Activated CD8-positive, alpha-beta T cell treated with anti-CD3 and anti-CD28 coated beads for 36 hours (primary cell): ENCODE measurements around the gene COL5A3. TPM values are rescaled to one million over a fixed set of nuclear protein-coding genes. Genes with fewer than 3 reads are reported as not detected.

Experiments
- ATAC-seq: fragments of 200-7000 bp; cut with Tn5 transposase; one replicate; pipeline ENCODE4 v1.10.0; 2021; ENCODE audit warnings: mild to moderate bottlenecking, moderate library complexity
- CTCF ChIA-PET: fragments of 350-600 bp; sonication (Branson Sonifier 250); formaldehyde crosslinking; loops from one replicate; lab custom pipeline; 2021; ENCODE audit warnings: antibody characterized with exemption; lab: Charles Lee
- POLR2A ChIA-PET: fragments of 350-600 bp; sonication (Branson Sonifier 250); formaldehyde crosslinking; loops from one replicate; lab custom pipeline; 2021; ENCODE audit warnings: antibody characterized with exemption; lab: Charles Lee
- DNase-seq: peaks from one replicate; pipeline ENCODE4 v3.0.0-alpha.2; 2020
- H3K27ac Mint-ChIP-seq: one replicate; pipeline ENCODE4 v1.8.0; 2021; ENCODE audit warnings: mild to moderate bottlenecking, mixed read lengths
- H3K27me3 Mint-ChIP-seq: one replicate; pipeline ENCODE4 v1.8.0; 2021; ENCODE audit warnings: mixed read lengths
- H3K36me3 Mint-ChIP-seq: one replicate; pipeline ENCODE4 v1.8.0; 2021; ENCODE audit warnings: low read depth, mixed read lengths
- H3K4me1 Mint-ChIP-seq: one replicate; pipeline ENCODE4 v1.8.0; 2021; ENCODE audit warnings: low read depth, mixed read lengths
- H3K4me3 Mint-ChIP-seq: one replicate; pipeline ENCODE4 v1.8.0; 2021; ENCODE audit warnings: mild to moderate bottlenecking, moderate library complexity, mixed read lengths
- H3K9me3 Mint-ChIP-seq: one replicate; pipeline ENCODE4 v1.8.0; 2021; ENCODE audit warnings: mixed read lengths
- intact Hi-C: fragments of 100-400 bp; cut with micrococcal nuclease; formaldehyde crosslinking; loops from one replicate; pipeline ENCODE4 v1.10.0; 2022
- total RNA-seq, 2 experiments: library from RNA; stranded (reverse); gene quantifications; one replicate each; pipeline ENCODE4 v1.2.3, GENCODE V29; 2021
- TF ChIP-seq, protein P1 (sequence below): fragments of 200-600 bp; IDR thresholded peaks from one replicate; pipeline ENCODE4 v1.8.0; 2022; ENCODE audit warnings: antibody characterized with exemption, mild to moderate bottlenecking

COL5A3 gene
- total RNA-seq, 2 experiments from 2014 or later = 2.7 to 2.8 TPM

DNA sequence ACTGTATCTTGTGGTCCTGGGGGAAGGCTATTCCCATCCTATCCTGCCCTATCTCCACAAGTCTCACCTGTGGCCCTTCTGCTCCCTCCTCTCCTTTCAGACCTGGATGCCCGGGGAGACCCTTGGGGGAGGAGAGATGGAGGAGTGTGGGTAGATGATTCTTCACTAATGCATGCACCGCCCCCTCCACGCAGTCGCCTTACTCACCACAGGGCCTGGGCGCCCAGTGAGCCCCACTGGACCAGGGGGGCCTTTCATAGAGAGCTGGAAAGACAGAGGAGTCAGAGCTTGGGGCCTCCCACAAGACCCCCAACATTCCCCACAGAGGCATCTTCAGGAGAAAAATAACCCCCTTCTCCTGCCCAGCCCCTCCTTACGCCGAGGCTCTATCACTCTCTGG lies 14.3 kb downstream of the COL5A3 start:
- Mint-ChIP-seq H3K4me3 (no peak overlapping the region), H3K36me3 (no peaks in the 10 kb centered on the region), H3K9me3 (no peaks in the 10 kb centered on the region), H3K4me1 (peaks cover 3% of the 10 kb centered on the region), H3K27ac (no peak overlapping the region), H3K27me3 (peaks cover 12% of the 10 kb centered on the region)
- ChIA-PET POLR2A (no interaction called here), CTCF (no interaction called here)
- ATAC-seq (no peak), DNase-seq (no peak)
- intact Hi-C loops = no loop called here
- TF ChIP-seq, protein P1, sequence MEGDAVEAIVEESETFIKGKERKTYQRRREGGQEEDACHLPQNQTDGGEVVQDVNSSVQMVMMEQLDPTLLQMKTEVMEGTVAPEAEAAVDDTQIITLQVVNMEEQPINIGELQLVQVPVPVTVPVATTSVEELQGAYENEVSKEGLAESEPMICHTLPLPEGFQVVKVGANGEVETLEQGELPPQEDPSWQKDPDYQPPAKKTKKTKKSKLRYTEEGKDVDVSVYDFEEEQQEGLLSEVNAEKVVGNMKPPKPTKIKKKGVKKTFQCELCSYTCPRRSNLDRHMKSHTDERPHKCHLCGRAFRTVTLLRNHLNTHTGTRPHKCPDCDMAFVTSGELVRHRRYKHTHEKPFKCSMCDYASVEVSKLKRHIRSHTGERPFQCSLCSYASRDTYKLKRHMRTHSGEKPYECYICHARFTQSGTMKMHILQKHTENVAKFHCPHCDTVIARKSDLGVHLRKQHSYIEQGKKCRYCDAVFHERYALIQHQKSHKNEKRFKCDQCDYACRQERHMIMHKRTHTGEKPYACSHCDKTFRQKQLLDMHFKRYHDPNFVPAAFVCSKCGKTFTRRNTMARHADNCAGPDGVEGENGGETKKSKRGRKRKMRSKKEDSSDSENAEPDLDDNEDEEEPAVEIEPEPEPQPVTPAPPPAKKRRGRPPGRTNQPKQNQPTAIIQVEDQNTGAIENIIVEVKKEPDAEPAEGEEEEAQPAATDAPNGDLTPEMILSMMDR = no peak

DNA sequence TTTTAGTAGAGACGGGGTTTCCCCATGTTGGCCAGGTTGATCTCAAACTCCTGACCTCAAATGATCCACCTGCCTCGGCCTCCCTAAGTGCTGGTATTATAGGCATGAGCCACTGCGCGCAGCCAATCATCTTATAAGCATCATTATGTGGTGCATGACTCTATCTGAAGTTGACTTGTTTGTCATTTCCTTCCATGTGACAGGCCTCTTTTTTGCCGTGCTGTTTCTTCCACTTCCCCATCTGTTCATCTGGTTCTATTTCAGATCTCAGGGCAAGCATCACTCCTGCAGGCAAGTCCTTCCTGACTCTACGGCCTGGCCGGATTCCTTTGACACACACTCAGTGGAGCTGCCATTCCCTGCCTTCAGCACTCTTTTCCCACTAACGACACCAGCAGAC lies 15.2 kb downstream of the COL5A3 start:
- Mint-ChIP-seq H3K36me3 (no peaks in the 10 kb centered on the region), H3K27me3 (peaks cover 8% of the 10 kb centered on the region), H3K4me1 (peaks cover 2% of the 10 kb centered on the region), H3K4me3 (no peak overlapping the region), H3K27ac (no peak overlapping the region), H3K9me3 (no peaks in the 10 kb centered on the region)
- intact Hi-C loops = no loop called here
- ATAC-seq = no peak
- POLR2A ChIA-PET = no interaction called here
- TF ChIP-seq, protein P1 = no peak
- CTCF ChIA-PET = no interaction called here
- DNase-seq = no peak

DNA sequence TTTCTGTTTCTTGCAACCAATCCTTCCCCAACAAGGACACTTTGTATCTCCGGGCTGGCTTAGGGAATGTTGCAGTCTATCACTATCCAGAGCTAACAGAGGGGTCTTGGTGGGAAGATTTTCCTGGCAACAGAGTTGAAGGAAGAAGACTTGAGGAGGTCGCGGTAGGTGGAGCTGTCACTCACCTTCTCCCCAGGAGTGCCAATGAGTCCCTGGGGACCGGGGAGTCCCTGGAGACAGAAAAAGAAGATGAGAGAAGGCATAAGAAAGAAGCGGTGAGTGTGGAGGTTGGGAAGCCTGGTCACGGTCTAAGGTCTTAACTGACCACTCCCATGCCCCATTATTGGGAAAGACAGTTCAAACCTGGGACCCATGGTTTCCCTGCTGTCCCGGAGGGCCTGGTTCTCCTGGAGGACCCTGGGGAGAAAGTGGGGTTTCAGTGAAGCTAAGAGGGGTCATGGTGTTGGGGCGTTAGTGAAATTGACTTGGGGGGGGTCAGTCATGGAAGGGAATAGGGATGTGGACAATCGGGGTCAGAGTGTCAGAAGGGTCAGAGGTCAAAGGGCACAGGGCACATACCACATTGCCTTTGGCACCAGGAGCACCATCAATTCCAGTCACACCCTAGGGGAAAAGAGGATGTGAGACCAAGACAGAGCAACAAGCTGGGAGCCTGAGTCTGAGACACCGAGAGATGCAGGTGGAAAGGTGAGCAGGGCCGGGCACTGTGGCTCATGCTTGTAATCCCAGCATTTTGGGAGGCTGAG lies 18.7 kb downstream of the COL5A3 start:
- DNase-seq (no peak), ATAC-seq (no peak)
- no peaks in the 10 kb centered on the region for H3K4me1 Mint-ChIP-seq
- no peaks in the 10 kb centered on the region for H3K9me3 Mint-ChIP-seq
- H3K27ac Mint-ChIP-seq = no peak overlapping the region
- intact Hi-C loops = no loop called here
- ChIA-PET CTCF (interaction anchor here (1.3 to 1.8 kb wide), 2 partner anchors 9 to 36 kb away, joined by 5 to 7 read pairs; no protein-coding TSS in a partner anchor), POLR2A (no interaction called here)
- TF ChIP-seq, protein P1 = no peak
- no peak overlapping the region for H3K4me3 Mint-ChIP-seq
- peaks cover 4% of the 10 kb centered on the region for H3K27me3 Mint-ChIP-seq
- H3K36me3 Mint-ChIP-seq = no peaks in the 10 kb centered on the region

DNA sequence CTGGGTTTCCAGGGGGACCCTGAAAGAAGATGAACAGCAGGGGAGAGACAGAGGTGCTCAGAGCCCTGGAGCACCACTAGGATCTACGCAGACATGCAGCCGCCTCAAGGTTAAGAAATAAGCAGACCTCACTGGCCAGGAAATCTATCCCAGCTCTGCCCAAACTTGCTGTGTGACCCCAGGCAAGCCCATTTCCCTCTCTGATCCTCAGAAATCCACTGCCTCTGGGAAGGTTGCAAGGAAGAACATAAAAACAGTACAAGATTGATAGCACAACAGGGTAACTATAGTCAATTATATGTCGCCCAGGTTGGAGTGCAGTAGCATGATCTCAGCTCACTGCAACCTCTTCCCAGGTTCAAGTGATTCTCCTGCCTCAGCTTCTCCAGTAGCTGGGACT lies 20.8 kb downstream of the COL5A3 start:
- DNase-seq (no peak), ATAC-seq (no peak)
- intact Hi-C loops = no loop called here
- CTCF ChIA-PET = interaction anchor here (1.1 kb wide), 1 partner anchor 11 kb away, joined by 4 read pairs; no protein-coding TSS in a partner anchor
- Mint-ChIP-seq H3K27me3 (peaks cover 5% of the 10 kb centered on the region), H3K4me3 (no peak overlapping the region), H3K9me3 (no peaks in the 10 kb centered on the region), H3K27ac (no peak overlapping the region), H3K4me1 (no peaks in the 10 kb centered on the region), H3K36me3 (no peaks in the 10 kb centered on the region)
- POLR2A ChIA-PET = no interaction called here
- TF ChIP-seq, protein P1 = no peak

DNA sequence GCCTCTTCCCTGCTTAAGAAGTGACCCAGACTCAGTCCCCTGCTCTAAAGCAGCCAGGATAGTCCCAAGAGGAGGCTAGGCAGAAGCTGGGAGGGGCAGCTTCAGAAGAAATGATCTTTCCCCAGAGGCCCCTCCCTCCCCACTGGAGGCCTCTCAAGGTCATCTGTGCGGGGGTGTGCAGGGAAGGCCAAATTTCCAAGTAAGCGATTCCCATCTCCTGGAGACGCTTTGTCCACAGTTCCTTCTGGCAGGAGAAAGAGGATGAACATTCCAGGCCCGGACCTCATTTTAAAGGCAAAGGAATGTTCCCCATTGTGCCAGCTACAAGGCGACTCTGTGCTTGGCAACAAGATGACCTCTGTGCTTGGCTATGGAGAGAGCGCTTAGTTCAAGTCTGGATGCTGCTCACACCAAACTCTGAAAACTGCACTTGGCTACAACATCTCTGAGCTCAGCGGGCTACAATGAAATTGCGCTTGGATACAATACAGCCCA lies 23.5 kb downstream of the COL5A3 start:
- intact Hi-C loops = no loop called here
- Mint-ChIP-seq H3K4me1 (no peaks in the 10 kb centered on the region), H3K4me3 (no peak overlapping the region), H3K27ac (no peak overlapping the region), H3K9me3 (no peaks in the 10 kb centered on the region), H3K27me3 (peaks cover 9% of the 10 kb centered on the region), H3K36me3 (no peaks in the 10 kb centered on the region)
- CTCF ChIA-PET = interaction anchor here (0.7 to 1.2 kb wide), 2 partner anchors 9 to 13 kb away, joined by 3 to 5 read pairs; no protein-coding TSS in a partner anchor
- DNase-seq = no peak
- no peak for ATAC-seq
- POLR2A ChIA-PET = interaction anchor here (1.3 kb wide), 1 partner anchor 27 kb away, joined by 3 read pairs; no protein-coding TSS in a partner anchor
- TF ChIP-seq, protein P1 = no peak
